Measurements from ENCODE around the gene ACSS1.

Gene ACSS1

GRCh38 chr20:25090492-25091429 is 32.8 kb upstream of the ACSS1 start:
- no peak for TF ChIP-seq CTCF (IDR thresholded peaks at IDR 0.05)
- peaks cover 89% of the 10 kb centered on the region for H3K27me3 ChIP-seq
- no peak overlapping the region for H3K27ac ChIP-seq
- H3K4me1 ChIP-seq (ENCODE audit: control insufficient read depth in 1 of 2, insufficient read depth in 1 of 2, low read depth in 1 of 2, low read length in 1 of 2): no peaks in the 10 kb centered on the region
- H3K36me3 ChIP-seq: no peaks in the 10 kb centered on the region
- no peak overlapping the region for H3K4me3 ChIP-seq (ENCODE audit: low read depth in 1 of 2, low read length in 1 of 2)
- H3K9me3 ChIP-seq: no peaks in the 10 kb centered on the region

GRCh38 chr20:25089662-25090061 is 31.7 kb upstream of the ACSS1 start:
- no peak for TF ChIP-seq CTCF (IDR thresholded peaks at IDR 0.05)

GRCh38 chr20:25089096-25089495 is 31.2 kb upstream of the ACSS1 start:
- no peak overlapping the region for H3K27ac ChIP-seq
- H3K36me3 ChIP-seq: no peaks in the 10 kb centered on the region
- H3K27me3 ChIP-seq: peaks cover 91% of the 10 kb centered on the region
- no peaks in the 10 kb centered on the region for H3K4me1 ChIP-seq (ENCODE audit: control insufficient read depth in 1 of 2, insufficient read depth in 1 of 2, low read depth in 1 of 2, low read length in 1 of 2)
- H3K4me3 ChIP-seq (ENCODE audit: low read depth in 1 of 2, low read length in 1 of 2): no peak overlapping the region
- TF ChIP-seq CTCF (IDR thresholded peaks at IDR 0.05): no peak
- H3K9me3 ChIP-seq: no peaks in the 10 kb centered on the region

More at GRCh38 chr20:25089662-25090061, 31.7 kb upstream of the ACSS1 start:
- no peak overlapping the region for H3K4me3 ChIP-seq (ENCODE audit: low read depth in 1 of 2, low read length in 1 of 2)
- H3K9me3 ChIP-seq: no peaks in the 10 kb centered on the region
- H3K36me3 ChIP-seq: no peaks in the 10 kb centered on the region
- H3K27ac ChIP-seq: no peak overlapping the region
- no peaks in the 10 kb centered on the region for H3K4me1 ChIP-seq (ENCODE audit: control insufficient read depth in 1 of 2, insufficient read depth in 1 of 2, low read depth in 1 of 2, low read length in 1 of 2)
- peaks cover 90% of the 10 kb centered on the region for H3K27me3 ChIP-seq

GRCh38 chr20:25088267-25088666 is 30.3 kb upstream of the ACSS1 start:
- H3K4me1 ChIP-seq (ENCODE audit: control insufficient read depth in 1 of 2, insufficient read depth in 1 of 2, low read depth in 1 of 2, low read length in 1 of 2): no peaks in the 10 kb centered on the region
- peaks cover 97% of the 10 kb centered on the region for H3K27me3 ChIP-seq
- no peak overlapping the region for H3K27ac ChIP-seq
- no peaks in the 10 kb centered on the region for H3K9me3 ChIP-seq
- H3K36me3 ChIP-seq: no peaks in the 10 kb centered on the region
- no peak for TF ChIP-seq CTCF (IDR thresholded peaks at IDR 0.05)
- H3K4me3 ChIP-seq (ENCODE audit: low read depth in 1 of 2, low read length in 1 of 2): no peak overlapping the region

GRCh38 chr20:25087186-25087929 is 29.4 kb upstream of the ACSS1 start:
- H3K9me3 ChIP-seq: no peaks in the 10 kb centered on the region
- no peak overlapping the region for H3K27ac ChIP-seq
- TF ChIP-seq CTCF (IDR thresholded peaks at IDR 0.05): no peak
- H3K36me3 ChIP-seq: no peaks in the 10 kb centered on the region
- H3K4me1 ChIP-seq (ENCODE audit: control insufficient read depth in 1 of 2, insufficient read depth in 1 of 2, low read depth in 1 of 2, low read length in 1 of 2): no peaks in the 10 kb centered on the region
- no peak overlapping the region for H3K4me3 ChIP-seq (ENCODE audit: low read depth in 1 of 2, low read length in 1 of 2)
- peaks cover 97% of the 10 kb centered on the region for H3K27me3 ChIP-seq

All from neutrophil (primary cell).